ENCODE measurements around the gene DHX9. TPM values are rescaled to one million over a fixed set of nuclear protein-coding genes. Genes with fewer than 3 reads are reported as not detected.

The DHX9 gene
- 107 and 118 TPM in 2 replicates for total RNA-seq

GRCh38 chr1:182839209-182840066 lies at the start of gene DHX9:
Gene DHX9 (plus strand): TSS chr1:182839347. CDS start chr1:182842567, 3,220 bp downstream.
- TF ChIP-seq CTCF (IDR thresholded peaks at IDR 0.05; ENCODE audit: extremely low read depth, low read depth, low read length) = no peak
- no peaks in the 10 kb centered on the region for H3K27me3 ChIP-seq (ENCODE audit: insufficient read depth, low read length)

GRCh38 chr1:182791281-182792179 lies 47.6 kb upstream of the DHX9 start:
- Histone ChIP-seq H3K9me3 (ENCODE audit: low read depth, low read length) (no peaks in the 10 kb centered on the region), H3K36me3 (ENCODE audit: insufficient read depth, low read length) (no peaks in the 10 kb centered on the region), H3K79me2 (ENCODE audit: insufficient read depth, low read length) (no peaks in the 10 kb centered on the region), H3K4me1 (ENCODE audit: insufficient read depth, low read length) (peaks cover 12% of the 10 kb centered on the region), H4K20me1 (ENCODE audit: insufficient read depth, low read length) (no peaks in the 10 kb centered on the region), H3K27me3 (ENCODE audit: insufficient read depth, low read length) (peaks cover 36% of the 10 kb centered on the region), H3K4me3 (ENCODE audit: insufficient read depth, low read length) (no peak overlapping the region), H3K27ac (ENCODE audit: low read depth, low read length) (no peak overlapping the region), H2AFZ (ENCODE audit: low read length) (no peak overlapping the region), H3K4me2 (ENCODE audit: insufficient read depth, low read length) (no peak overlapping the region)
- no peak for DNase-seq (ENCODE audit: insufficient read length, low spot score, missing footprints)
- no peak for TF ChIP-seq CTCF (IDR thresholded peaks at IDR 0.05; ENCODE audit: extremely low read depth, low read depth, low read length)

More at GRCh38 chr1:182839209-182840066, at the start of gene DHX9:
- Histone ChIP-seq H3K4me3 (ENCODE audit: insufficient read depth, low read length) (peak within 1 kb of the TSS; percentile 97), H3K9me3 (ENCODE audit: low read depth, low read length) (no peaks in the 10 kb centered on the region), H3K79me2 (ENCODE audit: insufficient read depth, low read length) (peaks cover 49% of the 10 kb centered on the region), H3K27ac (ENCODE audit: low read depth, low read length) (peak within 1 kb of the TSS; percentile 80), H4K20me1 (ENCODE audit: insufficient read depth, low read length) (peaks cover 44% of the 10 kb centered on the region), H3K4me2 (ENCODE audit: insufficient read depth, low read length) (peak within 1 kb of the TSS; percentile 99), H2AFZ (ENCODE audit: low read length) (peak within 1 kb of the TSS; percentile 98), H3K36me3 (ENCODE audit: insufficient read depth, low read length) (peaks cover 20% of the 10 kb centered on the region), H3K4me1 (ENCODE audit: insufficient read depth, low read length) (peaks cover 22% of the 10 kb centered on the region)
- DNase-seq (ENCODE audit: insufficient read length, low spot score, missing footprints) = peak; percentile 98

DNA sequence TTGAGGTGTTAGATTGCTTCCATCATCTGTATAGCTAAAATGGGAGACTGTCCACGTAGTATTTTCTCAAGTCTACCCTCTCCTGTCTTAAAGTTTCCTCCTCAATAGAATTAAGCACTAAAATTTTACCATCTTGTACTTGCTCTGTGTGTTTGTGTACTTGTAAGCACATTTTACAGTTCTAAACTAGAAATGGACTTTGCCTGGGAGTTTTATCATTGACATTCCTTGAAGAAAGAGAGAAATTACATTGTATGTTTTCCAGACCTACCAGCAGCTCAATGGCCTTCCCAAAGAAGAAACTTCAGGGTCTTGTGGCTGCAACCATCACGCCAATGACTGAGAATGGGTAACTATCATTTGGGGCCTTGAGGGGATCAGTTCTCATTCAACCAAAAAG lies 45.1 kb upstream of the DHX9 start:
- H3K27ac ChIP-seq (ENCODE audit: low read depth, low read length) = no peak overlapping the region
- H3K4me1 ChIP-seq (ENCODE audit: insufficient read depth, low read length) = peaks cover 9% of the 10 kb centered on the region
- no peak overlapping the region for H3K4me3 ChIP-seq (ENCODE audit: insufficient read depth, low read length)
- H3K9me3 ChIP-seq (ENCODE audit: low read depth, low read length) = no peaks in the 10 kb centered on the region
- H3K36me3 ChIP-seq (ENCODE audit: insufficient read depth, low read length) = no peaks in the 10 kb centered on the region
- DNase-seq (ENCODE audit: insufficient read length, low spot score, missing footprints) = no peak
- TF ChIP-seq CTCF (IDR thresholded peaks at IDR 0.05; ENCODE audit: extremely low read depth, low read depth, low read length) = no peak
- H3K27me3 ChIP-seq (ENCODE audit: insufficient read depth, low read length) = peaks cover 16% of the 10 kb centered on the region
- H2AFZ ChIP-seq (ENCODE audit: low read length) = no peak overlapping the region
- H3K4me2 ChIP-seq (ENCODE audit: insufficient read depth, low read length) = no peak overlapping the region
- H4K20me1 ChIP-seq (ENCODE audit: insufficient read depth, low read length) = no peaks in the 10 kb centered on the region
- H3K79me2 ChIP-seq (ENCODE audit: insufficient read depth, low read length) = no peaks in the 10 kb centered on the region
